Sigmoid colon (tissue), 7 donors: ENCODE measurements around the gene STK33. TPM values are rescaled to one million over a fixed set of nuclear protein-coding genes. Genes with fewer than 3 reads are reported as not detected.
A peak's percentile ranks its signal among the peaks of the same experiment; 100 is the strongest.

ENCODE experiments used
- DNase-seq: peaks from one replicate; pipeline ENCODE4 v3.0.0-alpha.2; 2019
- H3K27ac ChIP-seq, 4 donors: fragments of 200-600 bp; sonication (generic); one replicate each; pipeline ENCODE4 v1.5.1; 2016 to 2019; ENCODE audit warnings: mild to moderate bottlenecking in 1 of 4
- H3K27me3 ChIP-seq, 3 donors: fragments of 200-600 bp; sonication (generic); one replicate each; pipeline ENCODE4 v1.5.1; 2019; ENCODE audit warnings: mild to moderate bottlenecking in 1 of 3
- H3K36me3 ChIP-seq, 4 donors: fragments of 200-600 bp; sonication (generic); one replicate each; pipeline ENCODE4 v1.5.1; 2016 to 2019
- H3K4me1 ChIP-seq, 4 donors: fragments of 200-600 bp; sonication (generic); one replicate each; pipeline ENCODE4 v1.5.1; 2017 to 2019
- H3K4me3 ChIP-seq, 4 donors: fragments of 200-600 bp; sonication (generic); one replicate each; pipeline ENCODE4 v1.5.1; 2017 to 2019; ENCODE audit warnings: mild to moderate bottlenecking in 2 of 4, moderate library complexity in 1 of 4
- H3K9me3 ChIP-seq, 4 donors: fragments of 200-600 bp in 3 of 4; sonication (generic) in 3 of 4; one replicate each; pipeline versions ENCODE4 v1.5.1 to v1.6.1; 2013 to 2019
- EP300 ChIP-seq, 4 donors: sonication (generic); formaldehyde crosslinking; IDR thresholded peaks; one replicate each; pipeline ENCODE4 v1.6.1; 2017; ENCODE audit warnings: antibody characterized with exemption in 4 of 4
- POLR2A ChIP-seq, 2 donors: fragments of 450-650 bp; IDR thresholded peaks; one replicate each; pipeline ENCODE4 v1.6.1; 2016; ENCODE audit warnings: antibody characterized with exemption in 2 of 2, mild to moderate bottlenecking in 2 of 2, moderate library complexity in 2 of 2
- POLR2AphosphoS5 ChIP-seq, 4 donors: sonication (generic); formaldehyde crosslinking; IDR thresholded peaks; one replicate each; pipeline ENCODE4 v1.6.1; 2017; ENCODE audit warnings: antibody characterized with exemption in 4 of 4
- WGBS, 2 donors: extraction: QIAGEN DNeasy Blood & Tissue Kit; methylation state at CpG; one replicate each; pipeline ENCODE4 v1.1.7; 2013; 5-methylcytosine and 5-hydroxymethylcytosine counted together
- intact Hi-C: fragments of 100-400 bp; cut with DNase I; formaldehyde crosslinking; loops from one replicate; pipeline ENCODE4 v1.15.1; 2023
- polyA plus RNA-seq, 3 donors: library from polyadenylated mRNA; stranded (reverse); fragments of 200-250 nt; gene quantifications; one replicate each; pipeline ENCODE4 v1.2.3, GENCODE V29; 2013
- total RNA-seq, 4 donors: library from RNA; depleted of rRNA; stranded (reverse); fragments of >200 nt; gene quantifications; one replicate each; pipeline ENCODE4 v1.1.0, GENCODE V29; 2016
- TF ChIP-seq, protein P1 (sequence below), 4 experiments: fragments of 450-650 bp in 3 of 4; fragments of 200-600 bp in 1 of 4; IDR thresholded peaks; one replicate each; pipeline ENCODE4 v1.5.1; 2016 to 2019; ENCODE audit warnings: antibody characterized with exemption in 4 of 4, mild to moderate bottlenecking in 3 of 4, moderate library complexity in 2 of 4
- donor health status: healthy with polysubstance abuse.
- donor health status: Bipolar disorder and iron deficiency.
- donor health status: healthy.

STK33 gene
- total and polyA plus RNA-seq, 7 donors: 2.0 to 23.8 (median 20.6) TPM; not detected in 2

DNA sequence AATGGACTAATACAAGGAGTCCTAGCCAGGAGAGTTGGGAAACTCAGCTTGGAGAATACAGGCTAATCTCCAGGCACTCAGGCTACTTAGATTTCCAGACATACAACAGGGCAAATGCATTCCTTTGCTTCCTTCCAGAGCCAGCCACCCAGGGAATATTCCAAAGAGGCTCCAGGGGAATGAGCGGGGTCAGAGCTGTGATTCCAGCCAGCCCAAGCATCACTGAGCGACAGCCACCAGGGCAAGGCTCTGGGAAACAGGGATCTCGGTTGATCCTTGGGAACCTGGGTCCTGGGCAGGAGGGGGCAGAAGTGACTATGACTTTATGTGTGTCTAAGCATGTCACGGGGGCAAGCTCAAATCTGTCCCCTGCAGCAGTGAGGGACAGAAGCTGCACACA lies 218.1 kb downstream of the STK33 start:
- intact Hi-C loops: no loop called here
- 68 to 69% methylated on average over 4 of the region's 4 CpGs for WGBS, 2 donors
- DNase-seq: peak; percentile 32

GRCh38 chr11:8375460-8375859 lies 218.6 kb downstream of the STK33 start:
- Histone ChIP-seq H3K4me3 (no peak overlapping the region), H3K36me3 (no peaks in the 10 kb centered on the region), H3K27ac (no peak overlapping the region), H3K9me3 (no peaks in the 10 kb centered on the region), H3K27me3 (no peaks in the 10 kb centered on the region), H3K4me1 (no peaks in the 10 kb centered on the region)
- no peak for TF ChIP-seq POLR2A (IDR thresholded peaks at IDR 0.05)
- TF ChIP-seq POLR2AphosphoS5 (IDR thresholded peaks at IDR 0.05): no peak
- no peak for TF ChIP-seq EP300 (IDR thresholded peaks at IDR 0.05)
- TF ChIP-seq, protein P1, sequence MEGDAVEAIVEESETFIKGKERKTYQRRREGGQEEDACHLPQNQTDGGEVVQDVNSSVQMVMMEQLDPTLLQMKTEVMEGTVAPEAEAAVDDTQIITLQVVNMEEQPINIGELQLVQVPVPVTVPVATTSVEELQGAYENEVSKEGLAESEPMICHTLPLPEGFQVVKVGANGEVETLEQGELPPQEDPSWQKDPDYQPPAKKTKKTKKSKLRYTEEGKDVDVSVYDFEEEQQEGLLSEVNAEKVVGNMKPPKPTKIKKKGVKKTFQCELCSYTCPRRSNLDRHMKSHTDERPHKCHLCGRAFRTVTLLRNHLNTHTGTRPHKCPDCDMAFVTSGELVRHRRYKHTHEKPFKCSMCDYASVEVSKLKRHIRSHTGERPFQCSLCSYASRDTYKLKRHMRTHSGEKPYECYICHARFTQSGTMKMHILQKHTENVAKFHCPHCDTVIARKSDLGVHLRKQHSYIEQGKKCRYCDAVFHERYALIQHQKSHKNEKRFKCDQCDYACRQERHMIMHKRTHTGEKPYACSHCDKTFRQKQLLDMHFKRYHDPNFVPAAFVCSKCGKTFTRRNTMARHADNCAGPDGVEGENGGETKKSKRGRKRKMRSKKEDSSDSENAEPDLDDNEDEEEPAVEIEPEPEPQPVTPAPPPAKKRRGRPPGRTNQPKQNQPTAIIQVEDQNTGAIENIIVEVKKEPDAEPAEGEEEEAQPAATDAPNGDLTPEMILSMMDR (IDR thresholded peaks at IDR 0.05): no peak
- WGBS, 2 donors: 23 to 30% methylated on average over 3 of the region's 3 CpGs
- DNase-seq: no peak
- intact Hi-C loops: no loop called here

More for the DNA sequence above, 218.1 kb downstream of the STK33 start:
- Histone ChIP-seq H3K27ac (no peak overlapping the region), H3K36me3 (no peaks in the 10 kb centered on the region), H3K4me3 (no peak overlapping the region), H3K27me3 (no peaks in the 10 kb centered on the region), H3K4me1 (no peaks in the 10 kb centered on the region), H3K9me3 (no peaks in the 10 kb centered on the region)
- TF ChIP-seq POLR2A (IDR thresholded peaks at IDR 0.05): no peak
- TF ChIP-seq POLR2AphosphoS5 (IDR thresholded peaks at IDR 0.05): no peak
- TF ChIP-seq EP300 (IDR thresholded peaks at IDR 0.05): no peak
- TF ChIP-seq, protein P1 (IDR thresholded peaks at IDR 0.05): no peak

DNA sequence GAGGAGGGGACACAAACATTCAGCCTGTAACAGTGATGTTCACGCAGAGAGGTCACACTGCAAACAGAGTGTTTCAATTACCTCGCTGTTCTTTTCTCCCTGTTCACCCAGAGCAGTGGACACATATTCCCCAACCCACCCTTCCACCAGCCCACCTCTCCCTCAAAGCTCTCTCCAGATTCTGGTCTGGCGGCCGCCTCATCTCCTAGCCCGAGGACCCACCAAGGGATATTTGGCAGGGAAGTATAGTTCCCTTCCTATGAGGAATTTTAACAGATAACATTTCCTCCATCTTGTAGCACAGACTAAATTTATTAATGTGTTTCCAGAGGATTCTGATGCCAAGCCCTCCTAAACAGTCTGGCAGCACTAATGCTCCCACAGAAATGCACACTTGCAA lies 219.3 kb downstream of the STK33 start:
- intact Hi-C loops: no loop called here
- TF ChIP-seq EP300 (IDR thresholded peaks at IDR 0.05): no peak
- TF ChIP-seq, protein P1 (IDR thresholded peaks at IDR 0.05): no peak
- no peak for TF ChIP-seq POLR2AphosphoS5 (IDR thresholded peaks at IDR 0.05)
- TF ChIP-seq POLR2A (IDR thresholded peaks at IDR 0.05): no peak
- Histone ChIP-seq H3K9me3 (no peaks in the 10 kb centered on the region), H3K27me3 (no peaks in the 10 kb centered on the region), H3K4me1 (no peaks in the 10 kb centered on the region), H3K36me3 (no peaks in the 10 kb centered on the region), H3K4me3 (no peak overlapping the region), H3K27ac (no peak overlapping the region)
- DNase-seq: no peak
- 90 to 94% methylated on average over 5 of the region's 5 CpGs for WGBS, 2 donors

- Histone ChIP-seq H3K4me1 (no peaks in the 10 kb centered on the region), H3K36me3 (no peaks in the 10 kb centered on the region), H3K4me3 (no peak overlapping the region), H3K27me3 (no peaks in the 10 kb centered on the region), H3K9me3 (no peaks in the 10 kb centered on the region), H3K27ac (no peak overlapping the region)
- intact Hi-C loops: no loop called here
- TF ChIP-seq POLR2A (IDR thresholded peaks at IDR 0.05) (no peak), POLR2AphosphoS5 (IDR thresholded peaks at IDR 0.05) (no peak), EP300 (IDR thresholded peaks at IDR 0.05) (no peak)
- TF ChIP-seq, protein P1 (IDR thresholded peaks at IDR 0.05): no peak
- peak; percentile 24 for DNase-seq
- WGBS, 2 donors: 76 to 83% methylated on average over 10 of the region's 10 CpGs
Measured at GRCh38 chr11:8373519-8374432, 220.3 kb downstream of the STK33 start.
